Dermis microvascular lymphatic vessel endothelial cell (primary cell): ENCODE results near the gene ATL3. TPM values are rescaled to one million over a fixed set of nuclear protein-coding genes. Genes with fewer than 3 reads are reported as not detected.
"Not testable (repeated sequence)": the region's sequence is repeated elsewhere in the genome, so short reads cannot be mapped to it uniquely, and the experiment has no call there.

ENCODE experiments used
- DNase-seq, 2 donors: peaks; one replicate each; pipeline versions ENCODE4 v3.0.0 to v3.0.0-alpha.2; 2010; ENCODE audit warnings: low read depth in 2 of 2
- total RNA-seq: library from RNA; depleted of rRNA; stranded (reverse); fragments of >200 nt; gene quantifications from 2 replicates; pipeline ENCODE4 v1.2.1, GENCODE V29; 2014

The ATL3 gene
- 85.6 and 87.2 TPM in 2 replicates for total RNA-seq

- DNase-seq, result peak; percentile 93 to 97
Measured at GRCh38 chr11:63671322-63672155, at the start of gene ATL3. Gene ATL3, minus strand, starts transcription at chr11:63671376. Its CDS starts 41 bp downstream, at chr11:63671335.

- DNase-seq, result no peak
Measured at GRCh38 chr11:63720611-63721010, 49.4 kb upstream of the ATL3 start.

- no peak for DNase-seq
Measured at GRCh38 chr11:63719987-63720386, 48.8 kb upstream of the ATL3 start.

- no peak for DNase-seq
Measured at GRCh38 chr11:63719001-63719400, 47.8 kb upstream of the ATL3 start.

- DNase-seq, result no peak
Measured at GRCh38 chr11:63716046-63716445, 44.9 kb upstream of the ATL3 start.

GRCh38 chr11:63713766-63714165 is 42.6 kb upstream of the ATL3 start:
- DNase-seq, result no peak

GRCh38 chr11:63711838-63712237 is 40.7 kb upstream of the ATL3 start:
- DNase-seq, result no peak

- DNase-seq, result peak in 1 of 2 donors; percentile 10
Measured at GRCh38 chr11:63710476-63711217, 39.5 kb upstream of the ATL3 start.

GRCh38 chr11:63709336-63709884 is 38.2 kb upstream of the ATL3 start:
- peak in 1 of 2 donors; percentile 39 for DNase-seq

GRCh38 chr11:63708764-63709163 is 37.6 kb upstream of the ATL3 start:
- DNase-seq, result no peak

- peak in 1 of 2 donors; percentile 14 for DNase-seq
Measured at GRCh38 chr11:63705526-63705925, 34.4 kb upstream of the ATL3 start.

- no peak for DNase-seq
Measured at GRCh38 chr11:63699896-63700295, 28.7 kb upstream of the ATL3 start.

GRCh38 chr11:63698976-63699733 is 28.0 kb upstream of the ATL3 start:
- DNase-seq, result no peak

GRCh38 chr11:63694596-63694995 is 23.4 kb upstream of the ATL3 start:
- no peak for DNase-seq

GRCh38 chr11:63687845-63688244 is 16.7 kb upstream of the ATL3 start:
- DNase-seq, result no peak

GRCh38 chr11:63686926-63687325 is 15.8 kb upstream of the ATL3 start:
- DNase-seq, result no peak

- not testable (repeated sequence) for DNase-seq
Measured at GRCh38 chr11:63685158-63685721, 14.1 kb upstream of the ATL3 start.

GRCh38 chr11:63683133-63683991 is 12.2 kb upstream of the ATL3 start:
- no peak for DNase-seq

- DNase-seq, result peak in 1 of 2 donors; percentile 30
Measured at GRCh38 chr11:63682066-63683021, 11.2 kb upstream of the ATL3 start.
